Colon (tissue), 2 donors: ENCODE results near the gene XIRP2.
"Not testable (repeated sequence)": the region's sequence is repeated elsewhere in the genome, so short reads cannot be mapped to it uniquely, and the experiment has no call there.

Experiments used
- FAIRE-seq: peaks from 2 replicates; lab custom pipeline; 2012; peaks lifted over from hg19 to GRCh38; lab: Jason Lieb, UNC
- donor health status: control.
- donor health status: control.

The XIRP2 gene

GRCh38 chr2:166944909-166945308 is 56.6 kb downstream of the XIRP2 start:
- no peak for FAIRE-seq

GRCh38 chr2:166957686-166958085 is 69.4 kb downstream of the XIRP2 start:
- no peak for FAIRE-seq

- FAIRE-seq, result no peak
These were observed 70.8 kb downstream of the XIRP2 start for GRCh38 chr2:166958986-166959481.

GRCh38 chr2:166959556-166959955 is 71.3 kb downstream of the XIRP2 start:
- no peak for FAIRE-seq

GRCh38 chr2:166960702-166961270 is 72.5 kb downstream of the XIRP2 start:
- FAIRE-seq, result no peak

GRCh38 chr2:166961933-166962332 is 73.7 kb downstream of the XIRP2 start:
- FAIRE-seq, result no peak

GRCh38 chr2:166969486-166969885 is 81.2 kb downstream of the XIRP2 start:
- FAIRE-seq, result no peak

GRCh38 chr2:166972002-166972401 is 83.7 kb downstream of the XIRP2 start:
- no peak for FAIRE-seq

GRCh38 chr2:166972418-166972817 is 84.1 kb downstream of the XIRP2 start:
- FAIRE-seq, result no peak

GRCh38 chr2:166984188-166984587 is 95.9 kb downstream of the XIRP2 start:
- no peak for FAIRE-seq

- no peak for FAIRE-seq
These were observed 96.5 kb downstream of the XIRP2 start for GRCh38 chr2:166984797-166985196.

- no peak for FAIRE-seq
These were observed 106.5 kb downstream of the XIRP2 start for GRCh38 chr2:166994588-166995336.

- no peak for FAIRE-seq
These were observed 108.2 kb downstream of the XIRP2 start for GRCh38 chr2:166996465-166996864.

- no peak for FAIRE-seq
These were observed 112.9 kb downstream of the XIRP2 start for GRCh38 chr2:167001165-167001564.

GRCh38 chr2:167005096-167005495 is 116.8 kb downstream of the XIRP2 start:
- no peak for FAIRE-seq

- FAIRE-seq, result no peak
These were observed 124.9 kb downstream of the XIRP2 start for GRCh38 chr2:167013227-167013626.

- FAIRE-seq, result no peak
These were observed 127.5 kb downstream of the XIRP2 start for GRCh38 chr2:167015806-167016205.

- no peak for FAIRE-seq
These were observed 128.7 kb downstream of the XIRP2 start for GRCh38 chr2:167017021-167017420.

- no peak for FAIRE-seq
These were observed 130.3 kb downstream of the XIRP2 start for GRCh38 chr2:167018590-167018989.

- no peak for FAIRE-seq
These were observed 140.2 kb downstream of the XIRP2 start for GRCh38 chr2:167028503-167028902.

- not testable (repeated sequence) for FAIRE-seq
These were observed 146.7 kb downstream of the XIRP2 start for GRCh38 chr2:167034976-167035375.

GRCh38 chr2:167048829-167049228 is 160.5 kb downstream of the XIRP2 start:
- FAIRE-seq, result no peak

GRCh38 chr2:167049659-167050058 is 161.4 kb downstream of the XIRP2 start:
- no peak for FAIRE-seq

- no peak for FAIRE-seq
These were observed 164.5 kb downstream of the XIRP2 start for GRCh38 chr2:167052825-167053224.
